Right lobe of liver (tissue), 6 donors: ENCODE results near the gene ADH7. TPM values are rescaled to one million over a fixed set of nuclear protein-coding genes. Genes with fewer than 3 reads are reported as not detected.
A peak's percentile ranks its signal among the peaks of the same experiment; 100 is the strongest.

Experiments used
- ATAC-seq, 4 donors: fragments of 200-7000 bp; cut with Tn5 transposase; one replicate each; pipeline ENCODE4 v1.9.1; 2020; ENCODE audit warnings: mild to moderate bottlenecking in 4 of 4, moderate library complexity in 4 of 4
- DNase-seq, 3 donors: peaks; one replicate each; pipeline ENCODE4 v3.0.0-alpha.2; 2020
- H3K27ac ChIP-seq, 3 donors: fragments of 200-600 bp; one replicate each; pipeline ENCODE4 v1.8.0; 2022
- H3K27me3 ChIP-seq, 2 donors: fragments of 200-600 bp; one replicate each; pipeline ENCODE4 v1.8.0; 2022
- H3K36me3 ChIP-seq, 4 donors: fragments of 200-600 bp; sonication (generic) in 1 of 4; one replicate each; pipeline versions ENCODE4 v1.5.1 to v1.8.0; 2017 to 2022; ENCODE audit warnings: control low read depth in 1 of 4
- H3K4me1 ChIP-seq, 4 donors: fragments of 200-600 bp; sonication (generic) in 1 of 4; one replicate each; pipeline versions ENCODE4 v1.5.1 to v1.8.0; 2017 to 2022; ENCODE audit warnings: control low read depth in 1 of 4
- H3K4me3 ChIP-seq, 3 donors: fragments of 200-600 bp; one replicate each; pipeline ENCODE4 v1.8.0; 2022
- H3K9me3 ChIP-seq, 4 donors: fragments of 200-600 bp; sonication (generic) in 1 of 4; one replicate each; pipeline versions ENCODE4 v1.5.1 to v1.8.0; 2017 to 2022; ENCODE audit warnings: control low read depth in 1 of 4
- CTCF ChIP-seq, 4 donors: fragments of 200-600 bp in 3 of 4; fragments of 450-650 bp in 1 of 4; IDR thresholded peaks; one replicate each; pipeline versions ENCODE4 v1.5.1 to v1.8.0; 2016 to 2022; ENCODE audit warnings: antibody characterized with exemption in 4 of 4, mild to moderate bottlenecking in 2 of 4
- POLR2A ChIP-seq: fragments of 450-650 bp; IDR thresholded peaks from one replicate; pipeline ENCODE4 v1.6.1; 2017; ENCODE audit warnings: antibody characterized with exemption, mild to moderate bottlenecking
- WGBS: methylation state at CpG from one replicate; pipeline ENCODE4 v1.1.6; 2018; ENCODE audit warnings: low coverage, low lambda C conversion rate; ENCODE audit not compliant: insufficient coverage; ENCODE audit errors: missing lambda C conversion rate; 5-methylcytosine and 5-hydroxymethylcytosine counted together
- intact Hi-C, 2 donors: fragments of 100-400 bp; cut with DNase I; formaldehyde crosslinking; loops; one replicate each; pipeline versions ENCODE4 v1.11.2 to v1.14.1; 2022
- total RNA-seq, 6 experiments: library from RNA; depleted of rRNA in 2 of 6; stranded (reverse); fragments of >200 nt in 2 of 6; fragmentation: NEBNext Ultra II Directional in 3 of 6; extraction: Animal tissue kit (Norgen Biotek cat#: 25700) in 3 of 6; gene quantifications; one replicate each; pipeline versions ENCODE4 v1.1.0 to v1.2.4, GENCODE V29; 2016 to 2023
- donor health status: DM: no; HTN: yes; CAD: no.
- donor health status: DM: no; HTN: no; CAD: no.
- donor health status: DM: no; HTN: no; CAD: no.
- donor health status: DM: no; HTN: yes; CAD: no.
- donor health status: DM: no; HTN: yes; CAD: no.

Gene ADH7
- total RNA-seq, 6 experiments from 2014 or later = 0.42 TPM; not detected in 5

GRCh38 chr4:99411041-99411440, 24.1 kb downstream of the ADH7 start:
- no peak for TF ChIP-seq POLR2A
- no peak for TF ChIP-seq CTCF (IDR thresholded peaks at IDR 0.05)
- Histone ChIP-seq H3K36me3 (no peaks in the 10 kb centered on the region), H3K9me3 (no peaks in the 10 kb centered on the region), H3K4me1 (peaks cover 0 to 55% (median 15%) of the 10 kb centered on the region in 4 donors), H3K27ac (no peak overlapping the region), H3K27me3 (no peaks in the 10 kb centered on the region), H3K4me3 (no peak overlapping the region)
- intact Hi-C loops = no loop called here
- ATAC-seq (no peak), DNase-seq (no peak)

GRCh38 chr4:99410075-99410474, 25.1 kb downstream of the ADH7 start:
- H3K36me3 ChIP-seq = no peaks in the 10 kb centered on the region
- no peaks in the 10 kb centered on the region for H3K9me3 ChIP-seq
- ATAC-seq = no peak
- WGBS = 84% methylated on average over 4 of the region's 5 CpGs
- H3K27ac ChIP-seq = no peak overlapping the region
- TF ChIP-seq CTCF (IDR thresholded peaks at IDR 0.05) = no peak
- no peak for TF ChIP-seq POLR2A
- H3K4me1 ChIP-seq = peaks cover 0 to 52% (median 13%) of the 10 kb centered on the region in 4 donors
- H3K4me3 ChIP-seq = no peak overlapping the region
- H3K27me3 ChIP-seq = no peaks in the 10 kb centered on the region
- intact Hi-C loops = no loop called here
- peak in 1 of 3 donors; percentile 54 for DNase-seq

- peak; percentile 5 to 53 (median 22) for ATAC-seq
- TF ChIP-seq CTCF (IDR thresholded peaks at IDR 0.05) (no peak), POLR2A (no peak)
- Histone ChIP-seq H3K36me3 (no peaks in the 10 kb centered on the region), H3K27me3 (no peaks in the 10 kb centered on the region), H3K4me1 (peaks cover 0 to 49% (median 8%) of the 10 kb centered on the region in 4 donors), H3K27ac (peak overlapping the region in 2 of 3 donors; percentile 69 to 70), H3K9me3 (no peaks in the 10 kb centered on the region), H3K4me3 (no peak overlapping the region)
- DNase-seq = no peak
- intact Hi-C loops = no loop called here
Observed at GRCh38 chr4:99408346-99408745, 26.8 kb downstream of the ADH7 start.

GRCh38 chr4:99405433-99406115, 29.6 kb downstream of the ADH7 start:
- H3K4me3 ChIP-seq = no peak overlapping the region
- DNase-seq (peak in 2 of 3 donors; percentile 35 to 81), ATAC-seq (peak; percentile 73 to 86 (median 75))
- WGBS = 27% methylated on average over 6 of the region's 6 CpGs
- no peaks in the 10 kb centered on the region for H3K9me3 ChIP-seq
- H3K36me3 ChIP-seq = no peaks in the 10 kb centered on the region
- H3K27ac ChIP-seq = peak overlapping the region; percentile 45 to 94 (median 88)
- TF ChIP-seq POLR2A = no peak
- peak; percentile 88 to 99 (median 90) for TF ChIP-seq CTCF (IDR thresholded peaks at IDR 0.05)
- intact Hi-C loops = no loop called here
- H3K4me1 ChIP-seq = peaks cover 0 to 47% (median 14%) of the 10 kb centered on the region in 4 donors
- no peaks in the 10 kb centered on the region for H3K27me3 ChIP-seq
